ENCODE data around the gene RPS6KB2. TPM values are rescaled to one million over a fixed set of nuclear protein-coding genes. Genes with fewer than 3 reads are reported as not detected.
A peak's percentile ranks its signal among the peaks of the same experiment; 100 is the strongest.

The RPS6KB2 gene
- total and polyA plus RNA-seq, 9 of the 15 experiments (the other 6 are each of a cell fraction or from before 2014, with no cell fraction given) = 0.42 to 122 (median 82.6) TPM

DNA sequence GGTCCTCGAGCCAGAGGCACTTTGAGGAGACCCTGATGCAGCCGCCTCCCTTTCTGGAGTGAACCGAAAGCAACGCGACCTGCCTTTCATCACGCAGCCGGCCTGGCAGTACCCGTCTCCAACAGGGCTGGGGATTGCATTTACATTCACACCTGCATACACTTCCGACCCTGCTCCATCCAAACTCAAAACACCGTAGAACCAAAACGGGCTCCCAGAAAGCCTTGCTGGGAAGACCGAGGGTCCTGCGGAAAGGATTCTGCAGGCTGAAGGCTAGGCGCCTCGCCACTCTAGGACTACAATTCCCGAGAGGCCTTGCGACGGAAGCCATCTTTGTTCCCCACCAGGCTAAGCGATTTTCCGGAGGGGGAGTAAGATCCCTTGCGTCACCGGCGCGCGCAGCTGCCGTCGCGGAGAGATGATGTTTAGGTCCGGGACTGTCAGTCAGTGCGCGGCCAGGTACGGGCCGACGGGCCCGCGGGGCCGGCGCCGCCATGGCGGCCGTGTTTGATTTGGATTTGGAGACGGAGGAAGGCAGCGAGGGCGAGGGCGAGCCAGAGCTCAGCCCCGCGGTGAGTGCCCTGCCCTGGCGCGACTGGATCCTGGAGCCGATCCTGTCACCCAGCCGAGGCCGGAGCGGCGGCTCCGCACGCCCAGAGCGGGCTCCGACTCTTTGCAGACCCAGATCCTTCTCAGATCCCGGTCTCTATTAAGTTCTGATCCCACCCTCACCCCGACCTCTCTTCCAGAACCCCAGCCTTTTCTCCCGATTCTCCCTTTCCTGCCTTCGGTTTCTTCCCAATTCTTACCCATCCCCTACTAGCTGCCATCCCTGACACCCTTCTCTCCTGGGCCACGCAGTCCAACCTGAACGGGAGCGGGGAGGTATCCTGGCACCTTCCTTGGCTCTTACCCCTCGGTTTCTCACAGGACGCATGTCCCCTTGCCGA is at the start of gene RPS6KB2 (continued):
- no peak for TF ChIP-seq SRSF7 (optimal IDR thresholded peaks at IDR 0.05; ENCODE audit: low read depth, low read length)
- TF ChIP-seq KDM4B (IDR thresholded peaks at IDR 0.05; ENCODE audit: borderline replicate concordance in 2 of 2, low read depth in 1 of 2) = 0 out of 4 replicates have a peak, but pooled peaks of 1 of the 2 experiments have one; percentile 32
- TF ChIP-seq CHAMP1 (IDR thresholded peaks at IDR 0.05) = no peak
- TF ChIP-seq MAZ (CRISPR knock-in tag; conservative IDR thresholded peaks at IDR 0.05 in 1 of 2, IDR thresholded peaks at IDR 0.05 in 1 of 2) = peak; percentile 92 to 93
- peak in 1 of 2 experiments; percentile 13; a peak in 1 of 3 replicates for TF ChIP-seq CBX3 (IDR thresholded peaks at IDR 0.05; ENCODE audit: borderline replicate concordance in 1 of 2, low read length in 2 of 2)
- peak; percentile 83 for TF ChIP-seq CEBPG (CRISPR knock-in tag; IDR thresholded peaks at IDR 0.05)
- peak; percentile 70 to 84 for TF ChIP-seq CEBPG (tag; conservative IDR thresholded peaks at IDR 0.05 in 1 of 2, IDR thresholded peaks at IDR 0.05 in 1 of 2)
- no peak for TF ChIP-seq MED1 (CRISPR knock-in tag; IDR thresholded peaks at IDR 0.05; ENCODE audit: borderline replicate concordance)
- no peak for TF ChIP-seq HDGF (IDR thresholded peaks at IDR 0.05)
- peak; percentile 92 for TF ChIP-seq ATF7 (IDR thresholded peaks at IDR 0.05)
- TF ChIP-seq HDAC1 (IDR thresholded peaks at IDR 0.05) = peak in 1 of 2 experiments; percentile 82; a peak in 2 of 4 replicates
- no peak for TF ChIP-seq MXD1 (CRISPR knock-in tag; IDR thresholded peaks at IDR 0.05; ENCODE audit: borderline replicate concordance, poor library complexity, severe bottlenecking)
- peak; percentile 97 for TF ChIP-seq C11orf30 (IDR thresholded peaks at IDR 0.05; ENCODE audit: low read depth)
- TF ChIP-seq TEAD1 (CRISPR knock-in tag; IDR thresholded peaks at IDR 0.05) = peak; percentile 16 to 43; a peak in 1 of 4 replicates
- TF ChIP-seq HNRNPLL (IDR thresholded peaks at IDR 0.05; ENCODE audit: low read depth, low read length, poor library complexity, severe bottlenecking) = peak; percentile 78
- TF ChIP-seq, protein P1, sequence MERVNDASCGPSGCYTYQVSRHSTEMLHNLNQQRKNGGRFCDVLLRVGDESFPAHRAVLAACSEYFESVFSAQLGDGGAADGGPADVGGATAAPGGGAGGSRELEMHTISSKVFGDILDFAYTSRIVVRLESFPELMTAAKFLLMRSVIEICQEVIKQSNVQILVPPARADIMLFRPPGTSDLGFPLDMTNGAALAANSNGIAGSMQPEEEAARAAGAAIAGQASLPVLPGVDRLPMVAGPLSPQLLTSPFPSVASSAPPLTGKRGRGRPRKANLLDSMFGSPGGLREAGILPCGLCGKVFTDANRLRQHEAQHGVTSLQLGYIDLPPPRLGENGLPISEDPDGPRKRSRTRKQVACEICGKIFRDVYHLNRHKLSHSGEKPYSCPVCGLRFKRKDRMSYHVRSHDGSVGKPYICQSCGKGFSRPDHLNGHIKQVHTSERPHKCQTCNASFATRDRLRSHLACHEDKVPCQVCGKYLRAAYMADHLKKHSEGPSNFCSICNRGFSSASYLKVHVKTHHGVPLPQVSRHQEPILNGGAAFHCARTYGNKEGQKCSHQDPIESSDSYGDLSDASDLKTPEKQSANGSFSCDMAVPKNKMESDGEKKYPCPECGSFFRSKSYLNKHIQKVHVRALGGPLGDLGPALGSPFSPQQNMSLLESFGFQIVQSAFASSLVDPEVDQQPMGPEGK (CRISPR knock-in tag; IDR thresholded peaks at IDR 0.05; ENCODE audit: borderline replicate concordance) = no peak
- peak; percentile 65; the same call in 1 of the 2 replicates for TF ChIP-seq ZHX1 (conservative IDR thresholded peaks at IDR 0.05; ENCODE audit: low read length)

Data from K562 (cell line).